D721Med (cell line): Measurements from ENCODE around the gene TSKS.

Source experiments
- DNase-seq: peaks from one replicate; pipeline ENCODE4 v3.0.0; 2011; ENCODE audit warnings: low spot score; ENCODE audit not compliant: insufficient read length
- FAIRE-seq: peaks from 2 replicates; lab custom pipeline; 2011; peaks lifted over from hg19 to GRCh38; lab: Jason Lieb, UNC
- CTCF ChIP-seq: IDR thresholded peaks from 2 replicates; pipeline ENCODE4 v1.5.1; 2012; ENCODE audit warnings: mild to moderate bottlenecking, control low read depth; ENCODE audit not compliant: insufficient read depth; ENCODE audit errors: missing control alignments

TSKS gene

GRCh38 chr19:49690656-49691242, 72.4 kb downstream of the TSKS start, which contains the start of gene CPT1C:
Gene CPT1C, plus strand, starts transcription at chr19:49691116. Its CDS starts 1,137 bp downstream, at chr19:49692253.
- peak; percentile 94 for DNase-seq
- no peak for TF ChIP-seq CTCF
- FAIRE-seq, result no peak

GRCh38 chr19:49690079-49690655, 72.9 kb downstream of the TSKS start:
- no peak for TF ChIP-seq CTCF
- DNase-seq (no peak), FAIRE-seq (no peak)
